T-helper 9 cell (primary cell): ENCODE data around the gene NRROS.

Experiments
- DNase-seq: peaks from one replicate; pipeline ENCODE4 v3.0.0-alpha.2; 2020

NRROS gene

DNA sequence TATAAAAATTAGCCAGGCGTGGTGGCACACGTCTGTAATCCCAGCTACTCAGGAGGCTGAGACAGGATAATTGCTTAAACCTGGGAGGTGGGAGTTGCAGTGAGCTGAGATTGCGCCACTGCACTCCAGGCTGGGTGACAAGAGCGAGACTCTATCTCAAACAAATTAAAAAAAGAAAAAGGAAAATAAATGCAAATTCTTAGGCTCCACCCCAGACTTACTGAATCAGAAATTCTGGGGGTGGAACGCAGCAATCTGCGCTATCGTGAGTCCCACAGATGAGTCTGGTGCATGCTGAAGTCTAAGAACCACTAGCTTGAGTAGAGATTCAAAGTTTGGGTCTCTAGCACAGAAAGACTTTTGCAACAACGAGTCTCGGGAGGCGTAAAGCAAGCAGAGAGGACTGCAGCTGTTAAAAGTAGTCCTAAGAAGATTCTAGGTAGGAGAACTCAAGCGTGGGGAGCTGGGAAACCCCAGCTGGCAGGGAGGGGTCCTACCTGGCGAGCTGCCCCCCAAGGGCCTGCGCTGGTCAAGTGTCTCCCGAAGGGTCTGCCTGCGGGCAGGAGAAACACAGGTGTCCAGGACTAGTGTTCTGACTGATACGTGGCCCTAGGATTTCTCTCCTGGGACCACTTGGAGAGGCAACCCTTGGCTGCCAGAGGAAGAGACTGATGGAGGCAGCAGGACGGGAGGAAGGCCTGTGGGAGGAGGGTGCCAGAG is 50.6 kb downstream of the NRROS start:
- DNase-seq, result no peak

DNA sequence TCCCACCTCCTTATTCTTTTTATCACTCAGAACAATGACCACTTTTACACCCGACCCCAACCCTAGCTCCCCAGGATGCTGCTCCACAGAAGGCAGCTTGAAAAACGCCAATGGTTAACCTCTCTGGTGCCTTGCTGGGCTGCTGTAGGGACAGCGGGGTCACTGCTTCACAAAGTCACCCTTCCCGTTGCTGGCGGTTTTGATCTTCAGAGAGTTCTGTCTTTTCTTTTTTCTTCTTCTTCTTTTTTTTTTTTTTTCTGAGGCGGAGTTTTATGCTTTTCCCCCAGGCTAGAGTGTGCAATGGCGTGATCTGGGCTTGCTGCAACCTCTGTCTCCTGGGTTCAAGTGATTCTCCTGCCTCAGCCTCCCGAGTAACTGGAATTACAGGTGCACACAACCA is 51.9 kb downstream of the NRROS start:
- DNase-seq, result no peak

DNA sequence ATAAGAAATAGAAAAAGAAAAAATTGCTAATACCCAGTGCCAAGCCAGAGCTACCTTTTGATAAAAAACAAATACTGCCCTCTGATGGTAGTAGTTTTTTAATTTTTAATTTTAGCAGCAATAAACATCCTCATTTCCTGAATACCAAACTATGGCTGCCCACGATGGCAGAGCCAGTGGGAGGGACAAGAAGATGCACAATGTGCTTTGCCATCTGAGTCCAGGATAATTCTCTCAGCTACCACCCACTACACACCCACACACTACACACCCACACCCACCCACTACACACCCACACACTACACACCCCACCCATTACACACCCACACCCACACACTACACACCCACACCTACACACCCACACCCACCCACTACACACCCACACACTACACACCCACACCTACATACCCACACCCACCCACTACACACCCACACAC is 54.7 kb downstream of the NRROS start:
- DNase-seq, result no peak

DNA sequence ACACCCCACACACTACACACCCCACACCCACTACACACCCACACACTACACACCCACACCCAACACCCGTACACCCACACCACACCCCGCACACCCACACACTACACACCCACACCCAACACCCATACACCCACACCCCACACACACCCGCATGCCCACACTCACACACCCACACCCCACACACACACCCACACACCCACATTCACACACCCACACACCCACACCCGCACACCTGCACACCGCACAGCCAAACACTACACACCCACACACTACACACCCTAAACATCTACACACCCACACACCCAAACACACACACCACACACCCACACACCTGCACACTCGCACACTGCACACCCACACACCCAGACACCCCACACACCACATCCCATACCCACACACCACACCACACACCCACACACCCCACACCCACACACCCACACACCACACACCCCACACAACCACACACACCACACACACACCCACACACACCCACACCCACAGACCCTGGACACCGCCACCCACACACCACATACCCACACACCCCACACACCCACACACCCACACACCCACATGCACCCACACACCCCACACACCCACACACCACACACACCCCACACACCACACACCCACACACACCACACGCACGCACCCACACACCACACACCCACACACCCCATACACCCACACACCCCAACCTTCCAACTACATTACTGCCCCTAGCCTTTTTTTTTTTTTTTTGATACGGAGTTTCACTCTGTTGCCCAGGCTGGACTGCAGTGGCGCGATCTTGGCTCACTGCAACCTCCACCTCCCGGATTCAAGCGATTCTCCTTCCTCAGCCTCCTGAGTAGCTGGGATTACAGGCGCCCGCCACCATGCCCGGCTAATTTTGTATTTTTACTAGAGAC is 55.7 kb downstream of the NRROS start:
- DNase-seq, result no peak

DNA sequence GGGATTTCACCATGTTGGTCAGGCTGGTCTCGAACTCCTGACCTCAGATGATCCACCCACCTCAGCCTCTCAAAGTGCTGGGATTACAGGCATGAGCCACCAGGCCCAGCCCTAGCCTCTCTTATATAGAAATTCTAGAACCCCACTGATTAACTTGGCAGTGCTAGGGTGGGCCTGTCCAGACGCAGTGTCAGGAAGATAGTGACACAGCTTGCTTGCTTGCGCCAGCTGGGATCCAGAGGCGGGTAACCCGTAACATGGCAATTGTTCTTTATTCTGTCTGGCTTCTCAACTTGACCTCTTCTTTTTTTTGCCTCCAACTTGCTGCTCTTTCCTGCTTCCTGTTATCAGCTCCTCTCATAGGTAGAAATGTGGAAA is 56.3 kb downstream of the NRROS start:
- DNase-seq, result no peak

DNA sequence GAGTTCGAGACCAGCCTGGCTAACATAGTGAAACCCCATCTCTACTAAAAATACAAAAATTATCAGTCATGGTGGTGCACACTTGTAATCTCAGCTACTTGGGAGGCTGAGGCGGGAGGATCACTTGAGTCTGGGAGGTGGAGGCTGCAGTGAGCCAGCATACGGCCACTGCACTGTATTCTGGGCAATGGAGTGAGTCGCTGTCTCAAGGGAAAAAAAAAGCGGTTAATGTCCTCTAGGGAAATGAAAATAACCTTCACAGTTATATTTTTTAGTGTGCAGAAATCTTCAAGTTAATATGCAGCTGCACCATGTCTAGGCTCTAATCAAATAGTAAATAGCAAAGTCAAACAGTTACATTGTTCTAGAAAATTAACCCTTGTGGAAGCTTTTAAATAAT is 57.8 kb downstream of the NRROS start:
- DNase-seq, result no peak

DNA sequence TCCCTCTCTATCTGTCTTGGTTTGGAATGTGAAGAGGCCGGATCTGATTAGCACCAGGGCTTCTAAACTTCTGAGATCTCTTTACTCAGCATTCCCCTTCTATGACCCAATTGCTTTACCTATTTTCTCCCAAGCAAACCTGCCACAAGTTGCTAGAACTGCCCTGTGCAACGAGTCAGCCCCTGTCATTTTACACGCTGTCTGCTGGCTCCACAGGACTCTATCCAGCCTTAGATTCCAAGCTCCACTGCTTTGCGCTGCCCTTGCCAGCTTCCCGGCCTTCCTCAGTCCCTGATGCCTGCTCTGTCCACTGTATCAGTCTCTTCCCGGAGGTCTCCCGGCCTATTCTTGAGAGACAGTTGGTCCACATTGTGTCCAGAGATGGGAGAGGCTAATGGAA is 60.3 kb downstream of the NRROS start:
- no peak for DNase-seq

DNA sequence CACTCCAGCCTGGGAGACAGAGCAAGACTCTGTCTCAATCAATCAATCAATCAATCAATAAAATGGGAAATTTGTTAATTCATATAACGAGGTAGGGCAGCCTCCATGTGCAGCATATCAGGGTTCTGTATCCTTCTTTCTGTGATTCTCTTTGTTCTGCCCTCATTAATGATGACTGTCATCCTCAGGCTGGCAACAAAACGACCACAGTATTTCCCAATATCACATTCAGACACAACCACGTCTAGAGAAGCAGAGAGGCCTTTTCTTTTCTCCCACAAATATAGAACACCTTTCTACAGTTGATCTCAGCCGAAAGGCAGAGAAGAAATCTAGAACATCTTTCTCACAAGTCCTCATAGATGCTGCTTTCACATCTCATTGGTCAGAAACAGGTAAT is 61.3 kb downstream of the NRROS start:
- DNase-seq, result no peak

DNA sequence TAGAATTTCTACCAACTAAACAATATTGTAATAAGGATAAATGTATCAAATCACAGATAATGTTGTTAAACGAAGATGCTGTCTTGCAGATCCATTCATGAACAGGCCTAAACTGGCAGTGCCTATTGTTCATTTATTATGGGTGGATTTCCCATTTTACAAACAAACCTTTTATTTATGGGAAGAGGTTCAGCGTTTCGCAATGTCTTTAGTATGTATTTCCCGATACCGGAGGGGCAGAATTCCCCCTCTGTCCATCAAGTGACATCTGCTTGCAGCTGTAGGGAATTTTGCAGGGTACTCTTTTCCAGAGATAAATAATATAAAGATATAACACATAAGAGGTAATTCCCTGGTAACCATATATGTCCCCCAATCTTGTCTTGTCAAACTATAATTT is 66.8 kb downstream of the NRROS start:
- DNase-seq, result no peak

DNA sequence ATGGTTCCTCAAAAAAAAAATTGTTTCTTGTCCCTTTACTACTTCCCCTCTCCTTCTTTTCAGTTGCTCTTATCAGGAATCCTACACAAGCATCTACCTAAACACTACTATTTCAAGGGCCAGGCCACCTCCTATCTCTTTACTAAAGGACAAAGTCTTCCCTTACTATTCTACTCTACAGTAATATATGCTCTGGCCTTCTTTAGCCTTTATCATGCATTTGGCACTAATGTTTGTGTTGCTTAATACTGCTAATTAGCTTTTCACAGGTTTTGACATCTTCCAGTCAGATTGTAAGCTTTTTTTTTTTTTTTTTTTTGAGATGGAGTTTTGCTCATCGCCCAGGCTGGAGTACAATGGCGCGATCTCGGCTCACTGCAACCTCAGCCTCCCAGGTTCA is 67.2 kb downstream of the NRROS start:
- DNase-seq, result no peak

DNA sequence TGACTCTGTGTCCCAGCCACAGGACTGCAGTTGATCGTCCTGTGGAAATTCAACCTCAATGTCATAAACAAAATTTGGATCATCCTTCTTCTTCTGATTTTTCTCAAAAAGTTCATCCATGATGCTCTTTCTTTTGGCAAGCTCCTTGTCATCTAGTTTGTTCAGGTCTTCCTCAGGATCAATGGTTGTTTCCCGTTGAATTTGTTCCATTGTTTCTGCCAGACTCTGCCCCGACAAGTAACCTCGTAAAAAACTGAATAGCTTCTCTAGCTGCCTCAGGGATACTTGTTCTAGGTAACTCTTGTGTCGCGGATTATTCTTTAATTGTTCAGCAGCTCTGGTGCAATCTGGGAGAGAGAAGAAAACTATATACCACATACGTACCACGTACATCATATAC is 68.1 kb downstream of the NRROS start:
- no peak for DNase-seq

DNA sequence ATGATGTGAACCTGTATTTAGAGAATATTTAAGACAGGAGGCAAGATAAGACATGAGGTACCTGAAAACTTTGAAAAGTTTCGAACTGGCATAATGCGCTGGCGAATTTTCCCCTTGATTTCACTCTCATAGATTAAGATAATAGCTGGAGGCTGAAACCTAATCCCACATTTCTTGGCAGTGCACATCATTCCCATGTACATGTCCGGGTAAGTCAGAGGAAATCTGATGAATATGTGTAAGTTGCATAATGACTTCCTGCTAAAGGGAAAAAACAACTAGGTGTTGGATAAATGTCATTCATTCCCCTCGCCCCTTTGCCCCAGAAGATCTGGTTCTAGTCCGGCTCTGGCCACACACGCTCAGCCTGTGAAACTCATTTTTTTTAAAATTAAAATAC is 69.0 kb downstream of the NRROS start:
- no peak for DNase-seq
